ENCODE data around the gene ABCC5.
"Not testable (repeated sequence)": the region's sequence is repeated elsewhere in the genome, so short reads cannot be mapped to it uniquely, and the experiment has no call there.

ABCC5 gene

GRCh38 chr3:184031187-184031792, 13.6 kb upstream of the ABCC5 start, which contains the start of gene HTR3D:
Gene HTR3D (plus strand): TSS chr3:184031742. CDS start chr3:184031742, 0 bp downstream.
- ChIA-PET POLR2A (no interaction called here), CTCF (no interaction called here)
- no peak for TF ChIP-seq CTCF (IDR thresholded peaks at IDR 0.05; ENCODE audit: control extremely low read depth, extremely low read depth, low read depth, missing control alignments)
- DNase-seq (ENCODE audit: extremely low spot score): no peak

GRCh38 chr3:184030536-184030935, 12.9 kb upstream of the ABCC5 start:
- CTCF ChIA-PET: no interaction called here
- DNase-seq (ENCODE audit: extremely low spot score): no peak
- POLR2A ChIA-PET: no interaction called here
- TF ChIP-seq CTCF (IDR thresholded peaks at IDR 0.05; ENCODE audit: control extremely low read depth, extremely low read depth, low read depth, missing control alignments): no peak

GRCh38 chr3:184029443-184029842, 11.8 kb upstream of the ABCC5 start:
- ChIA-PET POLR2A (no interaction called here), CTCF (interaction anchor here (1.2 kb wide), 1 partner anchor 71 kb away, joined by 3 read pairs; no protein-coding TSS in a partner anchor)
- TF ChIP-seq CTCF (IDR thresholded peaks at IDR 0.05; ENCODE audit: control extremely low read depth, extremely low read depth, low read depth, missing control alignments): no peak
- no peak for DNase-seq (ENCODE audit: extremely low spot score)

- CTCF ChIA-PET; DNase-seq (ENCODE audit: extremely low spot score); POLR2A ChIA-PET: not testable (repeated sequence)
These were observed 10.7 kb upstream of the ABCC5 start for GRCh38 chr3:184028275-184028890.

- DNase-seq (ENCODE audit: extremely low spot score); POLR2A ChIA-PET: not testable (repeated sequence)
- CTCF ChIA-PET: interaction anchor here (1.4 kb wide), 1 partner anchor 10 kb away, joined by 3 read pairs; no protein-coding TSS in a partner anchor
These were observed 7.6 kb upstream of the ABCC5 start for GRCh38 chr3:184025256-184025655.

- no peak for DNase-seq (ENCODE audit: extremely low spot score)
- ChIA-PET CTCF (interaction anchor here (0.9 to 1.3 kb wide), 4 partner anchors 36 to 220 kb away, joined by 3 to 5 read pairs (median 3); no protein-coding TSS in a partner anchor), POLR2A (no interaction called here)
- no peak for TF ChIP-seq CTCF (IDR thresholded peaks at IDR 0.05; ENCODE audit: control extremely low read depth, extremely low read depth, low read depth, missing control alignments)
These were observed 4.6 kb upstream of the ABCC5 start for GRCh38 chr3:184022323-184022722.

- DNase-seq (ENCODE audit: extremely low spot score): no peak
- ChIA-PET CTCF (interaction anchor here (0.7 to 6.0 kb wide), 20 partner anchors 12 to 223 kb away, joined by 3 to 65 read pairs (median 4); no protein-coding TSS in a partner anchor), POLR2A (no interaction called here)
- no peak for TF ChIP-seq CTCF (IDR thresholded peaks at IDR 0.05; ENCODE audit: control extremely low read depth, extremely low read depth, low read depth, missing control alignments)
These were observed 815 bp upstream of the ABCC5 start for GRCh38 chr3:184018424-184018973.
